A549 treated with AZD2906 at 1 μM for 4 hours (cell line): ENCODE data around the gene C12orf42. TPM values are rescaled to one million over a fixed set of nuclear protein-coding genes. Genes with fewer than 3 reads are reported as not detected.

Experiments
- total RNA-seq: library from RNA; stranded (reverse); fragments of 200-300 nt; extraction: Qiagen RNA extraction; gene quantifications from 5 replicates; pipeline ENCODE4 v1.2.3, GENCODE V29; 2022

The C12orf42 gene
- total RNA-seq: 0.24 TPM in 1 of 5 replicates, not detected in the others

GRCh38 chr12:103495469-103496456 lies at the start of gene C12orf42:
C12orf42 (minus strand) TSS chr12:103495968; CDS start chr12:103478426, 17,542 bp downstream.

Other genes starting within 250 kb of the C12orf42 start
- 0.01 TPM in 1 of 5 replicates, not detected in the others for gene STAB2, start 91.3 kb upstream of the C12orf42 start, total RNA-seq